ENCODE measurements around the gene RRBP1. TPM values are rescaled to one million over a fixed set of nuclear protein-coding genes. Genes with fewer than 3 reads are reported as not detected.

The RRBP1 gene
- total RNA-seq, 1 experiment from 2014 or later: 75.9 TPM

DNA sequence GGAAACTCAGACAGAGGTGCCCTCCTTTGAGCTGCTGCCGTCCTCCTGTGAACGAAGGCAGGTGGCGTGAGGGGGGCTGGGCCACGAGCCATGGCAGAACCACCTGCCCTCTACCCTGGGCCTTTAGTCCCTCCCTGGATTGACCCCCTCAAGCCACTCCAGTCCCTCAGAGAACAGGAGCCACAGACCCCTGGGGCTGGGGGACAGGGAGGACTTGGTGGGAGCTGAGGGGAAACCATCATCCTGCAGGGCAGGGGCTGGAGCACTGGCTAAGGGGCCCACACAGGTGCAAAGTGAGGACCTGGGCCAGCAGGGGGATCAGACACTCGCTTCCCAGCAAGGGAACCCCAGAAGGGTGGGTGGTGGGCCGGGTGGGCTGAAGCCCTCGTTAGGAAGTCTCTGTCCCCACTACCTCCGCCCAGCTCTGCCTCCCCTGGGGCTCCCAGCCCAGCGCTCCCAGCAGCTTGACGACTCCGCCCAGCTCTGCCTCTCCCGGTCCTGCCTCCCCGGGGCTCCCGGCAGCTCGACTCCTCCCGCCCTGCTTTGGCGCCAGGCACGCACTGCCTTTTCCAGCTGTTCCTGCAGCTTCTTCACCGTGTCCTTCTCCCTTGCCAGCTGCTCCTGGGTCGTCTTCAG is 67.7 kb downstream of the RRBP1 start:
- Histone ChIP-seq H3K4me3 (ENCODE audit: low read depth, low read length, poor library complexity, severe bottlenecking) (no peak overlapping the region), H3K27ac (ENCODE audit: low read depth, low read length, poor library complexity, severe bottlenecking) (no peak overlapping the region), H3K27me3 (replicated peaks; ENCODE audit: insufficient read depth, low read depth, low read length, poor library complexity) (no peaks in the 10 kb centered on the region), H3K4me1 (ENCODE audit: insufficient read depth, low read length, poor library complexity, severe bottlenecking) (peaks cover 11% of the 10 kb centered on the region), H3K36me3 (ENCODE audit: insufficient read depth, low read length, poor library complexity, severe bottlenecking) (peaks cover 10% of the 10 kb centered on the region), H3K9me3 (ENCODE audit: low read depth, low read length, poor library complexity, severe bottlenecking) (no peaks in the 10 kb centered on the region)
- TF ChIP-seq CTCF (conservative IDR thresholded peaks at IDR 0.05; ENCODE audit: low read depth, low read length) (no peak), EZH2 (IDR thresholded peaks at IDR 0.05; ENCODE audit: borderline replicate concordance, low read depth, low read length, poor library complexity, severe bottlenecking) (no peak)
- ChIA-PET CTCF (interaction anchor here (0.7 to 1.0 kb wide), 2 partner anchors 77 to 810 kb away, joined by 4 to 5 read pairs; no protein-coding TSS in a partner anchor), POLR2A (ENCODE audit: low non-redundant PET) (interaction anchor here (1.1 kb wide), 1 partner anchor 44 kb away, joined by 4 read pairs; the partner anchor contains the start of gene DSTN)
- BruUV-seq (replicated peaks): no TSS peak
- intact Hi-C loops (cut with micrococcal nuclease; ENCODE audit: unreplicated experiment): loop anchor here (2.0 kb wide), 1 partner anchor 109 kb away; no protein-coding TSS in a partner anchor
- DNase-seq (ENCODE audit: low spot score): peak; percentile 91

DNA sequence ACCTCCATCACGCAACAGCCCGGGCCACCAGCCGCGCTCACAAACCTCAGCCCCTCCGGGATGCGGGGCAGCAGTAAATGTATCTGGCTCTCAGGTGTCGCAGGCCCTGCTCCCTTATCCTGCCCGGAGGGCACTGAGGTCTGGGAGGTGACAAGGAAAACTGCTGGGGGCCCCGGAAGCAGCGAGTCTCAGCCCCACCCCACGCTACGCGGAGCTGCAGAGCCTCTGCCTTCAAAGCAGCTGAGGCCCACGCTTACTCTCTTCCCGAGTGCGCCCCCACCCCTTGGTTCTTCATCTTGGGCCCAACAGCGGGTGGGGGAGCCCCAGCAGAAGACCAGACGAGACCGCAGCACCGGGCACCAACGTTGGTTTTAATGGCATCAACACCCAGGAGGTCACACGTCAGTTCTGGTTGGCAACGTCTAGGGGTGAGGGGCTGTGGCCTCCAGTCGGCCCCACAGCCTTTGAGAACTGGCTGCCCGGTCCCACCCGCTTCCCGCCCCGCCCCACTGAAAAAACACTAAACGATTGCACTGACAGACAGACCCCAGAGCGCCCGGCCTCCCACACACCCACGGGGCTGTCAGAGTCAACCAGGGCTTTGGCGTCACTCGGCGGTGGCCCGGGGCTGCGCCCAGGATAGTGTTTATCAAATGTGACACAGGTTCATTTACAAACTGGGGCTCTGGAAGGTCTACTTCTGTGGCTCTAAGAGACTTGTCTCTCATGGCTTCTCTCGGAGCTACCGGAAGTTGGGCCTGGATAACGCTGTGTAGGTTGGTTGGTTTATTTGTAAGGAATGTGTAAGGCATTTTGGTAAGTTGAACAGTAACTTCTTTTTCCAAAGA is 68.5 kb downstream of the RRBP1 start:
- Histone ChIP-seq H3K36me3 (ENCODE audit: insufficient read depth, low read length, poor library complexity, severe bottlenecking) (peaks cover 10% of the 10 kb centered on the region), H3K27me3 (replicated peaks; ENCODE audit: insufficient read depth, low read depth, low read length, poor library complexity) (no peaks in the 10 kb centered on the region), H3K4me1 (ENCODE audit: insufficient read depth, low read length, poor library complexity, severe bottlenecking) (peaks cover 11% of the 10 kb centered on the region), H3K9me3 (ENCODE audit: low read depth, low read length, poor library complexity, severe bottlenecking) (no peaks in the 10 kb centered on the region), H3K27ac (ENCODE audit: low read depth, low read length, poor library complexity, severe bottlenecking) (no peak overlapping the region), H3K4me3 (ENCODE audit: low read depth, low read length, poor library complexity, severe bottlenecking) (no peak overlapping the region)
- POLR2A ChIA-PET (ENCODE audit: low non-redundant PET): no interaction called here
- no peak for DNase-seq (ENCODE audit: low spot score)
- CTCF ChIA-PET: interaction anchor here (1.0 kb wide), 1 partner anchor 77 kb away, joined by 5 read pairs; no protein-coding TSS in a partner anchor
- BruUV-seq (replicated peaks): TSS peak; percentile 100
- no peak for TF ChIP-seq EZH2 (IDR thresholded peaks at IDR 0.05; ENCODE audit: borderline replicate concordance, low read depth, low read length, poor library complexity, severe bottlenecking)
- TF ChIP-seq CTCF (conservative IDR thresholded peaks at IDR 0.05; ENCODE audit: low read depth, low read length): no peak
- intact Hi-C loops (cut with micrococcal nuclease; ENCODE audit: unreplicated experiment): loop anchor here (2.0 kb wide), 1 partner anchor 109 kb away; no protein-coding TSS in a partner anchor

GRCh38 chr20:17612992-17613327 is 69.1 kb downstream of the RRBP1 start:
- intact Hi-C loops (cut with micrococcal nuclease; ENCODE audit: unreplicated experiment): no loop called here
- Histone ChIP-seq H3K27me3 (replicated peaks; ENCODE audit: insufficient read depth, low read depth, low read length, poor library complexity) (no peaks in the 10 kb centered on the region), H3K4me1 (ENCODE audit: insufficient read depth, low read length, poor library complexity, severe bottlenecking) (peaks cover 11% of the 10 kb centered on the region), H3K9me3 (ENCODE audit: low read depth, low read length, poor library complexity, severe bottlenecking) (no peaks in the 10 kb centered on the region), H3K27ac (ENCODE audit: low read depth, low read length, poor library complexity, severe bottlenecking) (peak overlapping the region; percentile 47), H3K4me3 (ENCODE audit: low read depth, low read length, poor library complexity, severe bottlenecking) (no peak overlapping the region), H3K36me3 (ENCODE audit: insufficient read depth, low read length, poor library complexity, severe bottlenecking) (peaks cover 10% of the 10 kb centered on the region)
- BruUV-seq (replicated peaks): no TSS peak
- CTCF ChIA-PET: no interaction called here
- no peak for TF ChIP-seq CTCF (conservative IDR thresholded peaks at IDR 0.05; ENCODE audit: low read depth, low read length)
- TF ChIP-seq EZH2 (IDR thresholded peaks at IDR 0.05; ENCODE audit: borderline replicate concordance, low read depth, low read length, poor library complexity, severe bottlenecking): no peak
- DNase-seq (ENCODE audit: low spot score): no peak
- POLR2A ChIA-PET (ENCODE audit: low non-redundant PET): no interaction called here
